Dendritic cell treated with granulocyte-macrophage colony-stimulating factor and Interleukin-4, amounts not matched to agents 40 ng/mL and 50 ng/mL, for 4 days (primary cell): ENCODE results near the gene MLH1.
"Not testable (repeated sequence)": the region's sequence is repeated elsewhere in the genome, so short reads cannot be mapped to it uniquely, and the experiment has no call there.

Experiments used
- H3K27ac Mint-ChIP-seq: one replicate; pipeline ENCODE4 v1.8.0; 2022; ENCODE audit warnings: mild to moderate bottlenecking, mixed read lengths
- H3K27me3 Mint-ChIP-seq: one replicate; pipeline ENCODE4 v1.8.0; 2022; ENCODE audit warnings: mild to moderate bottlenecking, mixed read lengths
- H3K36me3 Mint-ChIP-seq: one replicate; pipeline ENCODE4 v1.8.0; 2022; ENCODE audit warnings: low read depth, mixed read lengths
- H3K4me1 Mint-ChIP-seq: one replicate; pipeline ENCODE4 v1.8.0; 2022; ENCODE audit warnings: low read depth, mixed read lengths
- H3K4me3 Mint-ChIP-seq: one replicate; pipeline ENCODE4 v1.8.0; 2022; ENCODE audit warnings: mild to moderate bottlenecking, moderate library complexity, mixed read lengths
- H3K9me3 Mint-ChIP-seq: one replicate; pipeline ENCODE4 v1.8.0; 2022; ENCODE audit warnings: mixed read lengths
- intact Hi-C: fragments of 100-400 bp; cut with micrococcal nuclease; formaldehyde crosslinking; loops from one replicate; pipeline ENCODE4 v1.15.0; 2022

Gene MLH1

GRCh38 chr3:37032961-37033360 lies 39.6 kb downstream of the MLH1 start:
- H3K9me3 Mint-ChIP-seq: peaks cover 11% of the 10 kb centered on the region
- peaks cover 91% of the 10 kb centered on the region for H3K36me3 Mint-ChIP-seq
- peaks cover 9% of the 10 kb centered on the region for H3K4me1 Mint-ChIP-seq
- intact Hi-C loops: no loop called here
- H3K4me3 Mint-ChIP-seq: no peak overlapping the region
- no peaks in the 10 kb centered on the region for H3K27me3 Mint-ChIP-seq
- no peak overlapping the region for H3K27ac Mint-ChIP-seq

GRCh38 chr3:37037352-37037751 lies 44.0 kb downstream of the MLH1 start:
- H3K36me3 Mint-ChIP-seq: peaks cover 90% of the 10 kb centered on the region

GRCh38 chr3:37039161-37039846 lies 46.0 kb downstream of the MLH1 start:
- no peak overlapping the region for H3K27ac Mint-ChIP-seq
- peaks cover 82% of the 10 kb centered on the region for H3K36me3 Mint-ChIP-seq

More at GRCh38 chr3:37037352-37037751, 44.0 kb downstream of the MLH1 start:
- intact Hi-C loops: no loop called here
- H3K4me3 Mint-ChIP-seq: no peak overlapping the region
- H3K27ac Mint-ChIP-seq: no peak overlapping the region
- H3K27me3 Mint-ChIP-seq: no peaks in the 10 kb centered on the region
- H3K9me3 Mint-ChIP-seq: peaks cover 11% of the 10 kb centered on the region
- no peaks in the 10 kb centered on the region for H3K4me1 Mint-ChIP-seq

GRCh38 chr3:37040231-37040630 lies 46.9 kb downstream of the MLH1 start:
- intact Hi-C loops: no loop called here
- H3K4me3 Mint-ChIP-seq: no peak overlapping the region
- H3K36me3 Mint-ChIP-seq: peaks cover 82% of the 10 kb centered on the region
- H3K4me1 Mint-ChIP-seq: peaks cover 6% of the 10 kb centered on the region
- H3K27ac Mint-ChIP-seq: no peak overlapping the region
- no peaks in the 10 kb centered on the region for H3K27me3 Mint-ChIP-seq
- H3K9me3 Mint-ChIP-seq: peaks cover 11% of the 10 kb centered on the region

More at GRCh38 chr3:37039161-37039846, 46.0 kb downstream of the MLH1 start:
- Mint-ChIP-seq H3K9me3 (peaks cover 11% of the 10 kb centered on the region), H3K4me3 (no peak overlapping the region), H3K27me3 (no peaks in the 10 kb centered on the region), H3K4me1 (peaks cover 2% of the 10 kb centered on the region)
- intact Hi-C loops: no loop called here

- peaks cover 6% of the 10 kb centered on the region for H3K4me1 Mint-ChIP-seq
- H3K4me3 Mint-ChIP-seq: no peak overlapping the region
- no peaks in the 10 kb centered on the region for H3K27me3 Mint-ChIP-seq
- peaks cover 79% of the 10 kb centered on the region for H3K36me3 Mint-ChIP-seq
- no peaks in the 10 kb centered on the region for H3K9me3 Mint-ChIP-seq
- intact Hi-C loops: no loop called here
- no peak overlapping the region for H3K27ac Mint-ChIP-seq
These were observed 48.4 kb downstream of the MLH1 start for GRCh38 chr3:37041546-37042195.

GRCh38 chr3:37042712-37043111 lies 49.4 kb downstream of the MLH1 start:
- H3K27ac Mint-ChIP-seq, H3K9me3 Mint-ChIP-seq, H3K4me1 Mint-ChIP-seq, H3K4me3 Mint-ChIP-seq, H3K27me3 Mint-ChIP-seq, intact Hi-C loops: not testable (repeated sequence)
- peaks cover 78% of the 10 kb centered on the region for H3K36me3 Mint-ChIP-seq

- H3K27ac Mint-ChIP-seq: no peak overlapping the region
- no peaks in the 10 kb centered on the region for H3K9me3 Mint-ChIP-seq
- intact Hi-C loops: loop anchor here (10.0 kb wide), 1 partner anchor 45 kb away; no protein-coding TSS in a partner anchor
- H3K27me3 Mint-ChIP-seq: no peaks in the 10 kb centered on the region
- no peak overlapping the region for H3K4me3 Mint-ChIP-seq
- peaks cover 95% of the 10 kb centered on the region for H3K36me3 Mint-ChIP-seq
- H3K4me1 Mint-ChIP-seq: no peaks in the 10 kb centered on the region
These were observed 57.0 kb downstream of the MLH1 start for GRCh38 chr3:37050282-37050681.

- Mint-ChIP-seq H3K36me3 (peaks cover 99% of the 10 kb centered on the region), H3K27me3 (no peaks in the 10 kb centered on the region), H3K27ac (no peak overlapping the region), H3K9me3 (no peaks in the 10 kb centered on the region), H3K4me3 (no peak overlapping the region), H3K4me1 (peaks cover 5% of the 10 kb centered on the region)
- intact Hi-C loops: loop anchor here (10.0 kb wide), 1 partner anchor 48 kb away; no protein-coding TSS in a partner anchor
These were observed 59.5 kb downstream of the MLH1 start for GRCh38 chr3:37052860-37053259.

- no peak overlapping the region for H3K27ac Mint-ChIP-seq
- intact Hi-C loops: loop anchor here (10.0 kb wide), 1 partner anchor 49 kb away; no protein-coding TSS in a partner anchor
These were observed 60.0 kb downstream of the MLH1 start for GRCh38 chr3:37053337-37053736.

GRCh38 chr3:37053753-37054152 lies 60.4 kb downstream of the MLH1 start:
- H3K9me3 Mint-ChIP-seq: no peaks in the 10 kb centered on the region
- no peak overlapping the region for H3K27ac Mint-ChIP-seq
- no peaks in the 10 kb centered on the region for H3K27me3 Mint-ChIP-seq
- no peak overlapping the region for H3K4me3 Mint-ChIP-seq
- peaks cover 99% of the 10 kb centered on the region for H3K36me3 Mint-ChIP-seq
- intact Hi-C loops: loop anchor here (10.0 kb wide), 1 partner anchor 49 kb away; no protein-coding TSS in a partner anchor
- H3K4me1 Mint-ChIP-seq: peaks cover 5% of the 10 kb centered on the region

More at GRCh38 chr3:37053337-37053736, 60.0 kb downstream of the MLH1 start:
- Mint-ChIP-seq H3K36me3 (peaks cover 99% of the 10 kb centered on the region), H3K9me3 (no peaks in the 10 kb centered on the region), H3K4me1 (peaks cover 5% of the 10 kb centered on the region), H3K27me3 (no peaks in the 10 kb centered on the region), H3K4me3 (no peak overlapping the region)

GRCh38 chr3:37054370-37054769 lies 61.1 kb downstream of the MLH1 start:
- Mint-ChIP-seq H3K4me3 (no peak overlapping the region), H3K4me1 (peaks cover 5% of the 10 kb centered on the region), H3K9me3 (no peaks in the 10 kb centered on the region), H3K27me3 (no peaks in the 10 kb centered on the region), H3K36me3 (peaks cover 96% of the 10 kb centered on the region), H3K27ac (no peak overlapping the region)
- intact Hi-C loops: loop anchor here (10.0 kb wide), 1 partner anchor 50 kb away; no protein-coding TSS in a partner anchor

GRCh38 chr3:37055077-37055476 lies 61.8 kb downstream of the MLH1 start:
- not testable (repeated sequence) for H3K4me3 Mint-ChIP-seq, H3K4me1 Mint-ChIP-seq, H3K27me3 Mint-ChIP-seq, H3K27ac Mint-ChIP-seq, H3K9me3 Mint-ChIP-seq
- peaks cover 94% of the 10 kb centered on the region for H3K36me3 Mint-ChIP-seq
- intact Hi-C loops: loop anchor here (10.0 kb wide), 1 partner anchor 50 kb away; no protein-coding TSS in a partner anchor

- H3K4me1 Mint-ChIP-seq: peaks cover 9% of the 10 kb centered on the region
- H3K27me3 Mint-ChIP-seq: no peaks in the 10 kb centered on the region
- no peak overlapping the region for H3K4me3 Mint-ChIP-seq
- intact Hi-C loops: loop anchor here (10.0 kb wide), 1 partner anchor 52 kb away; no protein-coding TSS in a partner anchor
- no peak overlapping the region for H3K27ac Mint-ChIP-seq
- no peaks in the 10 kb centered on the region for H3K9me3 Mint-ChIP-seq
- peaks cover 95% of the 10 kb centered on the region for H3K36me3 Mint-ChIP-seq
These were observed 63.5 kb downstream of the MLH1 start for GRCh38 chr3:37056826-37057225.

- no peak overlapping the region for H3K27ac Mint-ChIP-seq
- no peak overlapping the region for H3K4me3 Mint-ChIP-seq
- H3K36me3 Mint-ChIP-seq: peaks cover 95% of the 10 kb centered on the region
- no peaks in the 10 kb centered on the region for H3K27me3 Mint-ChIP-seq
- H3K4me1 Mint-ChIP-seq: peaks cover 11% of the 10 kb centered on the region
- no peaks in the 10 kb centered on the region for H3K9me3 Mint-ChIP-seq
- intact Hi-C loops: loop anchor here (10.0 kb wide), 1 partner anchor 53 kb away; no protein-coding TSS in a partner anchor
These were observed 64.8 kb downstream of the MLH1 start for GRCh38 chr3:37058117-37058516.
